NCI-H69 (cell line): ENCODE measurements around the gene CHAC1.

ENCODE experiments used
- DNase-seq: peaks from one replicate; lab custom pipeline; 2025; lab: John Stamatoyannopoulos, UW

Gene CHAC1

DNA sequence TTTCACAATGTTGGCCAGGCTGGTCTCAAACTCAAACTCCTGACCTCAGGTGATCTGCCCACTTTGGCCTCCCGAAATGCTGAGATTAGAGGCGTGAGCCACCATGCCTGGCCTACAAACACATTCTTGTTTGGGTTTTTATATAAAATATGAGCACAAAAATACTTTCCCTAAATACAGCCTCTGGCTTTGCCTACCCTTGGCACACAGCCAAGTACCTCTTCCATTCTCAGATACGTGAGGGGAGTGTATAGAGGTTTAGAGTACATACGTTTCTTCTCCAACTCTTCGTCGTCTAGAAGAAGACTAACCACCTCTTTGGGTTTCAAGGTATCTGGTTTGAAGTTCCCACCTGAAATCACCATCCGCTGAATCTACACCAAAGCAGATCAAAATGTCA lies 33.5 kb downstream of the CHAC1 start:
- no peak for DNase-seq

DNA sequence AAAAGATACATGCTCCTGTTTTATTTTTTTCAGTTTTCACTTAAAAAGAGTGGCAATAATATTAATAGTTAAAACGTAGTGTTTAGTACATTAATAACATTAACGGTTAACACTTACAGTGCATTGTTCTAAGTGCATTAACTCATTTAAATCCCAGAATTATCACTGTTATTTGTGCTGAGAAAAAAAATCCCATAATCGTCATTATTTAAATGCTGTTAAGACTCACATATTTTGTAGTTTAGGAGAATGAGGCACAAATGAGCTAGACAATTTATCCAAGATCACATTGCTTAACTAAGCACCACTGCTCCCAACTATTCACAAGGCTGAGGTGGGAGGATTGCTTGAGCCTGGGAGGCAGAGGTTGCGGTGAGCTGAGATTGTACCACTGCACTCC lies 34.9 kb downstream of the CHAC1 start:
- DNase-seq, result no peak

GRCh38 chr15:40990080-40990479 lies 36.8 kb downstream of the CHAC1 start:
- DNase-seq, result no peak

GRCh38 chr15:40990789-40991188 lies 37.5 kb downstream of the CHAC1 start:
- DNase-seq, result no peak

GRCh38 chr15:40991355-40991754 lies 38.1 kb downstream of the CHAC1 start:
- DNase-seq, result no peak

DNA sequence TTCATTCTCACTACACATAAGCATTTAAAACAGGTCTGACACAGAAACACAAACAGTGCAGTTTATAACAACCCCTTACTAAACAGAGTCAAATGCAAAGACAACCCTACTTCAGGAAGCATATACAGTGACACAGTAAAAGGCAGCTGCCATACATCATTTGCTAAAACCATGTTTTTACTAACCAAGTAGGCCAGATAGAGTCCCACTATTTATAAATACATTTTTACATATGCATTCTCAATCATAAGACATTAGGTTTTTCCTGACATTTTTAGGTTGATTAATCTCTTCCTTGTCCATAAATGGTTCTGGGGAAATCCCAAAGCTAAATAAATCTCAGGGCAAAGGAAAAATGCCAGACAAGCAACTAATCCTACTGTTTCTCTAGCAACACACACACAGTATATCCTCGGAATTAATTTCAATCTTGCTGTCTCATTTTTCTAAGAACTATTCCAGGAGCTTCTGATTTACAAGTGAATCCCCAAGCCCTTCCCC lies 39.0 kb downstream of the CHAC1 start:
- DNase-seq, result no peak

GRCh38 chr15:40992825-40993224 lies 39.6 kb downstream of the CHAC1 start:
- DNase-seq, result no peak

DNA sequence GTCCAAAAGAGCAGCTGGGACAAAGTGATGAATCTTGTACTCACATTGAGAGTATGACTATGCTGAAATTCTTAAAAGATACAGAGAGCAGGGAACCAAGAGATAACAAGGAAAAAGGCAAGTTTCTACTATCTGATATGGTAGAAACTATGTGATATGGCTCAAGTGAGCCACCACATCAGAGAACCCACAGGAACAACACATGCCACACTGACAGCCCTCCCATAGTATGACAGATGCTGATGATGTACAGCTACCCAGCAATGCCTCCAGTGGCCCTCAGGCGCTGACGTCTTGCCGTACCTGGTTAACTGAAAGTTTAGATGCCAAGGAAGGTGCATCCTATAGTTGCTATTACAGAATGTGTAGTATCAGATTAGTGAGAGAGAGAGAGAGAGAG lies 42.4 kb downstream of the CHAC1 start:
- no peak for DNase-seq

GRCh38 chr15:40999190-40999589 lies 45.9 kb downstream of the CHAC1 start:
- no peak for DNase-seq

GRCh38 chr15:41001524-41002214 lies 48.4 kb downstream of the CHAC1 start:
- peak; percentile 31 for DNase-seq

- peak; percentile 65 for DNase-seq
Observed at GRCh38 chr15:41004490-41004889, 51.2 kb downstream of the CHAC1 start.
